Measurements from ENCODE around the gene PIGQ. TPM values are rescaled to one million over a fixed set of nuclear protein-coding genes. Genes with fewer than 3 reads are reported as not detected.

PIGQ gene
- total and polyA plus RNA-seq, 2 donors = 14.4 to 65.4 TPM

DNA sequence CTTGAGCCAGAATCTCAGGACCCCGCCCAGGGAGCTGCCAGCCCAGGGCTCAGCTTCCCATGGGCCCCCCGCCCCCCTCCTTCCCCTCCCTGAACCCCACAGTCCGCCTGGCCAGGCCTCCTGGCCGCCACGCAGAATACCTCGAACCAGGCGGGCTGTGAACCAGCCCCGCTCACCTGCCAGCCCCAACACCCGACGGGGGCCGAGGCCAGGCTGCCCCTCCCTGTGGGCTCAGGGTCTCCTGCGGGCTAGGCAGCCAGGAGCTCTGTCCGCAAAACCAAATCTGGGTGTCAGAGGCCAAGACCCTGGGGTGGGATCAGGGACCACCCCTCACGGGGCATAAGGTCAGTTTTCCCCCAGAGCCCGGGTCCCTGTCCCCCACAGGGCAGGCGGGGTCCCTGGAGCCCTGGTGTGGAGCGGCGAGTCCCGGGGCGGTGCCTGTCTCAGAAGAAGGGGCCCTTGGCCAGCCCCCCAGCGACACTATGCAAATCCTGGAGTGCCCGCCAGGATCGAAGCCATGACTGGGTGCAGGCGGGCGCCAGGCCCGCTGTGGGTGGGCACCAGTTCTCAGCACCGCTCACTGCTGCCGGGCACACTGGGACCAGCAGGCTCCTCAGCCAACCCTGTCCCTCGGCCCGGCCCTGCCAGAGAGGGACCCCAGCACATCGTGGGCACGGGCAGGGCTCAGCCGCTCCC is 16.0 kb upstream of the PIGQ start:
- H3K4me3 ChIP-seq (ENCODE audit: low read length in 2 of 2) = no peak overlapping the region
- peaks cover 19 to 60% of the 10 kb centered on the region in 2 donors for H3K36me3 ChIP-seq (ENCODE audit: control insufficient read depth in 2 of 2, insufficient read depth in 2 of 2, low read length in 1 of 2)
- 98% methylated on average over 33 of the region's 33 CpGs for WGBS
- peaks cover 9 to 18% of the 10 kb centered on the region in 2 donors for H3K27me3 ChIP-seq (ENCODE audit: control insufficient read depth in 2 of 2, insufficient read depth in 1 of 2, low read length in 1 of 2)
- no peak for DNase-seq (ENCODE audit: low read depth in 6 of 9, low spot score in 9 of 9)
- H3K9me3 ChIP-seq (ENCODE audit: control insufficient read depth in 2 of 2, insufficient read depth in 1 of 2, low read length in 1 of 2) = peaks cover 0 to 1% of the 10 kb centered on the region in 2 donors
- H3K4me1 ChIP-seq (ENCODE audit: control insufficient read depth in 2 of 2, insufficient read depth in 2 of 2, low read length in 2 of 2) = peaks cover 0 to 5% of the 10 kb centered on the region in 2 donors
- no peak overlapping the region for H3K27ac ChIP-seq (ENCODE audit: low read depth in 1 of 2, low read length in 1 of 2)

DNA sequence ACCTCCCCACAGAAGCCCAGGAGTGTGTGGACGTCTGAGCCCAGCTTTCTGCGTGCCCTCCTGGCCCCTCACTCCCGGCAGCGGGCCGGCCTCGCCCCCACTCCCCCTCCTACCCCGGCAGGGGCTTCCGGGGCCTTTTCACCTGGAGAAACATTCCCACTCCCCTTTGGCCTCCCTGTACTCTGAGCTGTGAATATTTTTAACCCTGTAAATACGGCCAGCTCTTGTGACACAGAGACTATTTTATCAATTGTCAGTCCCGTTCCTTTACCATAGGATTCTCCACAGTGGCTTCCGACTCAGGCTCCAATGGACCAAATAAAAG is 15.5 kb upstream of the PIGQ start:
- peaks cover 17 to 55% of the 10 kb centered on the region in 2 donors for H3K36me3 ChIP-seq (ENCODE audit: control insufficient read depth in 2 of 2, insufficient read depth in 2 of 2, low read length in 1 of 2)
- peaks cover 0 to 1% of the 10 kb centered on the region in 2 donors for H3K9me3 ChIP-seq (ENCODE audit: control insufficient read depth in 2 of 2, insufficient read depth in 1 of 2, low read length in 1 of 2)
- WGBS = 95% methylated on average over 11 of the region's 11 CpGs
- H3K4me3 ChIP-seq (ENCODE audit: low read length in 2 of 2) = no peak overlapping the region
- peaks cover 14 to 23% of the 10 kb centered on the region in 2 donors for H3K27me3 ChIP-seq (ENCODE audit: control insufficient read depth in 2 of 2, insufficient read depth in 1 of 2, low read length in 1 of 2)
- no peak overlapping the region for H3K27ac ChIP-seq (ENCODE audit: low read depth in 1 of 2, low read length in 1 of 2)
- no peak for DNase-seq (ENCODE audit: low read depth in 6 of 9, low spot score in 9 of 9)
- peaks cover 0 to 5% of the 10 kb centered on the region in 2 donors for H3K4me1 ChIP-seq (ENCODE audit: control insufficient read depth in 2 of 2, insufficient read depth in 2 of 2, low read length in 2 of 2)

DNA sequence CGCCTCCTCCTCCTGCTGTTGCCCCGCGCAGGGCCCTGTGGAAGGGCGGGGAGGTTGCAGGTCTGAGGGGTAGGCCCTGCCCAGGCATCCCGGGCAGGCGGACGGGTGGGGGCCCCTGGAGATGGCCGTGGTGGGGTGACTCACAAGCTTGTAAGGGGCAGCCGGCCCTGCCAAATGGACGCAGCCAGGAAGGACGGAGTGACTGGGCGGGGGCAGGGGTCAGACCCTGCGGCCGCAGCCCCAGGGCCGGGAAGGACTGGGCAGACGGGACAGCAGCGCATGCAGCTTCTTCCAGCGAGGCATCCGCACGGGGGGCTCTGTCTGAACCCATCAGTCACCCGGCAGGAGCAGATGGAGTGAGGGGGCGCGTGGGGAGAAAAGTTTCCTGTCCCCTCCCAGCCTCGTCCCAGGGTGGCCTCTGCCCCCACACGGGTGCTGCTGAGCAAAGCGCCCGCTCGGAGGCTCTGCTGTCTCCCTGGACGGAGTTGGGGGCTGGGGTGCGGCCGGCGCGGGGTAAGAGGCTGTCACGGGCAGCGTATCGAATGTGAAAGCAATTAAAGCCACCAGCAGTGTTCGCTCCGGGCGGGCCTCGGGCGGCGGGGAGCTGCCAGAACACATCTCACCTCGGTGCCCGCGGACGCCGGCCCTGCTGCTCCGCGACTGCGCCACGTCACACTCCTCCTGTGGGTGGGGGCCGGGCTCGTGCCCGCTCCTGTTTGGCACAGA is 15.0 kb upstream of the PIGQ start:
- Histone ChIP-seq H3K9me3 (ENCODE audit: control insufficient read depth in 2 of 2, insufficient read depth in 1 of 2, low read length in 1 of 2) (peaks cover 1 to 4% of the 10 kb centered on the region in 2 donors), H3K27me3 (ENCODE audit: control insufficient read depth in 2 of 2, insufficient read depth in 1 of 2, low read length in 1 of 2) (peaks cover 20 to 29% of the 10 kb centered on the region in 2 donors), H3K36me3 (ENCODE audit: control insufficient read depth in 2 of 2, insufficient read depth in 2 of 2, low read length in 1 of 2) (peaks cover 12 to 50% of the 10 kb centered on the region in 2 donors), H3K4me3 (ENCODE audit: low read length in 2 of 2) (no peak overlapping the region), H3K4me1 (ENCODE audit: control insufficient read depth in 2 of 2, insufficient read depth in 2 of 2, low read length in 2 of 2) (peaks cover 0 to 5% of the 10 kb centered on the region in 2 donors), H3K27ac (ENCODE audit: low read depth in 1 of 2, low read length in 1 of 2) (no peak overlapping the region)
- no peak for DNase-seq (ENCODE audit: low read depth in 6 of 9, low spot score in 9 of 9)
- 91% methylated on average over 54 of the region's 54 CpGs for WGBS

DNA sequence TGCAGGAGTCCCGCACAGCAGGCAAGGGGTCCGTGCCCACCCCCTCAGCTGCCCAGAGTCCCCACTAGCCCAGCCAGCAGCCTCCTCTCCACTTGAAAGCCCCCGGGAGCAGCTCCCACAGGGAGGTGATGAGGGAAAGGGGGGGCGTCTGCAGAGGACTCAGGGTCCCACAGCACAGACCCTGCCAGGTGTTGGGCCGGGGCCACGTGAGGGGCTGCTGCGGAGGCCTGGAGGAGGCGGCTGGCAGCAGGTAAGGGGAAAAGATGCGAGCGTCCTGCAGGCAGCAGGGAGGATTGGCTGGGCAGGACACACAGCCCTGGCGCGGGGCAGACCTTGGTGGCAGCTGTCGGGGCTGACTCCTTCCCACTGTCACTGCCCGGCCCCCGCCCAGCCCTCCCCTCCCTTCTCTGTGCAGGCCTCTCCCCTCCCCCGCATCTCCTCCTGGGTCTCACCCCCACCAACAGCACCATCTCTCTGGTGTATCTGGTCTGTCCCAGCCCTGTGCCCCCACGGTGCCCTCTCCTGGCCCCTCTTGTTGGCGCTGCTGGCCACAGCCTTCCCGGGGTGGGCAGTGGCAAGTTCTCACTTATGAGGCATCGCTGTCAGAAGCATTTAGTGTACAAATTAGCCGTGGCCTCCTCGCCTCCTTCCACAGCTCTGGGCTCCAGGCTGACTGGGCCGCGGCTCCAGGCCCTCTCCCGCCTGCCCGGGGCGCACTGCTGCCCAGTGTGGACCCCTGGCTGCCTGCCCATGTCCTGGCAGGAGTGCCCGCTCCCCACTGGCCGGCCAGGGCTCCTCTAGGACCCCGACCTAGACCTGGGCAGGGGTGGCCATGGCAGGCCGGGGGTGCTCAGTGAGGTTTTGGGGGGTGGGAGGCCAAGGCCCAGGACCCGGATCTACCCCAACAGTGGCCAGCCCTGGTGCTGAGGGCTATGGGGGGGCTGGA is 14.0 kb upstream of the PIGQ start:
- no peak overlapping the region for H3K27ac ChIP-seq (ENCODE audit: low read depth in 1 of 2, low read length in 1 of 2)
- WGBS = 92% methylated on average over 32 of the region's 32 CpGs
- peaks cover 1 to 4% of the 10 kb centered on the region in 2 donors for H3K9me3 ChIP-seq (ENCODE audit: control insufficient read depth in 2 of 2, insufficient read depth in 1 of 2, low read length in 1 of 2)
- no peak overlapping the region for H3K4me3 ChIP-seq (ENCODE audit: low read length in 2 of 2)
- DNase-seq (ENCODE audit: low read depth in 6 of 9, low spot score in 9 of 9) = no peak
- peaks cover 0 to 5% of the 10 kb centered on the region in 2 donors for H3K4me1 ChIP-seq (ENCODE audit: control insufficient read depth in 2 of 2, insufficient read depth in 2 of 2, low read length in 2 of 2)
- H3K36me3 ChIP-seq (ENCODE audit: control insufficient read depth in 2 of 2, insufficient read depth in 2 of 2, low read length in 1 of 2) = peaks cover 12 to 41% of the 10 kb centered on the region in 2 donors
- peaks cover 29 to 31% of the 10 kb centered on the region in 2 donors for H3K27me3 ChIP-seq (ENCODE audit: control insufficient read depth in 2 of 2, insufficient read depth in 1 of 2, low read length in 1 of 2)

DNA sequence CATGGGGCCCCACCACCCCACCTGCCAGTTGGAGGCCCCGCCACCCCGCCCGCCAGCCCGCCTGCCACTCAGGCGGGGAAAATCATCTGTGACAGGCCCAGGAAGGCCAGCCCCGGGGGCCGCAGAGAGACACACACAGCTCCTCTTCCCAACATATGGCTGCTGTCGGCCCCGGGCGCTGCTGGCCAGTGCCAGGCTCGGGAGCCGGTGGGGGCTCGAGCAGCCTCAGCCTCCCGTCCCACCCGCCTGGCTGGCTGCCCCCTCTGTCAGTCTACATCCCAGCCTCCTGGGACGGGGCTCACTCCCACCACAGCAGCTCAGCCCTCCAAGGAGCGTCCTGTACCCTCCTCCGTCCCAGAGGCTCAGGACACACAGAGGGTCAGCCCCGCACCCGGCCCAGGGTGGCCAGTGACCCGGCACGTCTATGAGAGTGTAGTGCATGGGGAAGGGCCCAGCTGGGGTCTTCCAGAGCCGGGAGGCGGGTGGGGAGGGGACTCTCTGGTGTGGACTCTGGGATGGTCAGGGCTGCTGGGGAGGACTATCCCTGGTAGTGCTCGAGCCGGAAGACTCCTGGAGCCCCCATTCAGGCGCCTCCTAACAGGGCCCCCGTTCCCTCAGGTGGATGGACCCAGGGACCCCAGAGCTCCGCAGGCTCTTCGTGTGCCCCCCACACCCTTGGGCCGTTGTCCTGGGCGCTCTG is 13.1 kb upstream of the PIGQ start:
- 97% methylated on average over 32 of the region's 32 CpGs for WGBS
- Histone ChIP-seq H3K4me3 (ENCODE audit: low read length in 2 of 2) (no peak overlapping the region), H3K4me1 (ENCODE audit: control insufficient read depth in 2 of 2, insufficient read depth in 2 of 2, low read length in 2 of 2) (peaks cover 0 to 5% of the 10 kb centered on the region in 2 donors), H3K27me3 (ENCODE audit: control insufficient read depth in 2 of 2, insufficient read depth in 1 of 2, low read length in 1 of 2) (peaks cover 37 to 39% of the 10 kb centered on the region in 2 donors), H3K9me3 (ENCODE audit: control insufficient read depth in 2 of 2, insufficient read depth in 1 of 2, low read length in 1 of 2) (peaks cover 0 to 4% of the 10 kb centered on the region in 2 donors), H3K27ac (ENCODE audit: low read depth in 1 of 2, low read length in 1 of 2) (no peak overlapping the region), H3K36me3 (ENCODE audit: control insufficient read depth in 2 of 2, insufficient read depth in 2 of 2, low read length in 1 of 2) (peaks cover 9 to 33% of the 10 kb centered on the region in 2 donors)
- DNase-seq (ENCODE audit: low read depth in 6 of 9, low spot score in 9 of 9) = no peak

DNA sequence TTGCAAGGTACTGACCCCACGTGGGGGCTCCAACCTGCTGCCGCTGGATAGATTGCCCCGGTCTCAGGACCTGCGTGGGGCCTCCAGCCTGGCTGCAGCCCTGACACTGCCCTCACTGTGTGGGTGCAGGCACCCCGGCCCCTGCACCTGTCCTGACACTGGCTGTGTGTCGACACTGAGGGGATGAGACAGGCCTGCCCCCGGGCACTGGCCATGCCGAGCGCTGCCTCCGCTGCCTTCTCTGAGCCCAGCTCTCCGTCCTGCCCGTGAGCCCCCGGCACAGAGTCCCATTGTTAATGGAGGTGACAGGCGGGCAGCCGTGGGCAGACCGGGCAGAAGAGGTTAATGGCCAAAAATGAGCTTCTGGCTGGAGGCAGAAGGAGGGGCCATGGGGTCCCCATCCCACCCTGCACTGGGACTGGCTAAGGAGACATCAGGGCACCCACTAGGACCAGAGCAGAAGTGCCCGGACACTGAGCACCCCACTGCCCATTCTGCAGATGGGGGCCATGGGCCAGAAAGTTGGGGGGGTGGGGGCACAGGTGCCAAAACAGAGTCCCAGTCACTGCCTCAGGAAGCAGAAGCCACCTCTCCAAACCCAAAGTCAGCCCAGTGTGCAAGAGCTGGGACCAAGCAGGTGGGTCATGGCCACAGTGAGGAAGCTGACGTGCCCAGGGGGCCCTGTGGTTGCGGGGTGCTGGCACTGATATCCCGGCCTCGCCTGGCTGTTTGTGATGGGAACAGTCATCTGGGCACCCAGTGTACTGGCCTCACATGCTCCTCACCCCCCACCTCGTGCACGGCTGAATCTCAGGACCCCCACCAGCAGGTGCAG is 12.1 kb upstream of the PIGQ start:
- H3K4me3 ChIP-seq (ENCODE audit: low read length in 2 of 2) = no peak overlapping the region
- H3K27me3 ChIP-seq (ENCODE audit: control insufficient read depth in 2 of 2, insufficient read depth in 1 of 2, low read length in 1 of 2) = peaks cover 45 to 50% of the 10 kb centered on the region in 2 donors
- 71% methylated on average over 23 of the region's 23 CpGs for WGBS
- peaks cover 6 to 22% of the 10 kb centered on the region in 2 donors for H3K36me3 ChIP-seq (ENCODE audit: control insufficient read depth in 2 of 2, insufficient read depth in 2 of 2, low read length in 1 of 2)
- no peak for DNase-seq (ENCODE audit: low read depth in 6 of 9, low spot score in 9 of 9)
- H3K9me3 ChIP-seq (ENCODE audit: control insufficient read depth in 2 of 2, insufficient read depth in 1 of 2, low read length in 1 of 2) = peaks cover 0 to 4% of the 10 kb centered on the region in 2 donors
- peaks cover 0 to 5% of the 10 kb centered on the region in 2 donors for H3K4me1 ChIP-seq (ENCODE audit: control insufficient read depth in 2 of 2, insufficient read depth in 2 of 2, low read length in 2 of 2)
- no peak overlapping the region for H3K27ac ChIP-seq (ENCODE audit: low read depth in 1 of 2, low read length in 1 of 2)

DNA sequence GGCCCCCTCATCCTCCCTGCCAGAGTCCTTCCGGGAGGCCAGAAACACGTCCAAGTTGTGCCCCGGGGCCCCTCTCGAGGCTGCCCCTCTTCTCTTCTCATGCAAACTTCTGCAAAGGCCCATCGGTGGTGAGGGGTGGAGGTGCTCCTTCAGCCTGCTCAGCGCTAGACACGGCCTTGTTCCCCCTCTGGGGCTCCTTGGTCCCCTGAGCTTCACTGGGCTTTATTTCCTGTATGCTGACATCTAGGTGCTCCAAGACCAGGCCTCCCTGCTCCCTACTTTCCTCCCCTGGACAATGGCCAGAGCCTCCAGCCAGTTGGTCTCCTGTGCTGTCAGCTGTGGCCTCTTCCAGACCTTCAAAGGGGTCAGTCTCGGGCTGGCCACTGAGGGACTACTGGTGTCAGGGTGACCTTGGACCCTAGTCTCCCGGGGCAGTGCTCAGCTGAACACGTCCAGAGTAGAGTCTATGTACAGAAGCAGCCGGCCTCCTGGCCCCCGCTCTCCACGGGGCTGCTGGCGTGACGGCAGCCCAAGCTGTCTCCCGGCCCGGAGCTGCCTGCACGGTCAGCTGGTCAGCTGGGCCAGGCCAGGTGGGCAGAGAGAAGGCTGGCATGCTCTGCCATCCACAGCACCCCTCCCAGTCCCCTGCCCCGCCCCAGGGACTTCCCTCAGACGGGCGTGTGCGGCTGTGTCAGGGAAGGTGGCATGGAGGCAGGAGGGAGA is 11.3 kb upstream of the PIGQ start:
- no peak for DNase-seq (ENCODE audit: low read depth in 6 of 9, low spot score in 9 of 9)
- WGBS = 61% methylated on average over 22 of the region's 22 CpGs

More for the DNA sequence above, 11.3 kb upstream of the PIGQ start:
- peaks cover 0 to 4% of the 10 kb centered on the region in 2 donors for H3K9me3 ChIP-seq (ENCODE audit: control insufficient read depth in 2 of 2, insufficient read depth in 1 of 2, low read length in 1 of 2)
- no peak overlapping the region for H3K27ac ChIP-seq (ENCODE audit: low read depth in 1 of 2, low read length in 1 of 2)
- H3K4me3 ChIP-seq (ENCODE audit: low read length in 2 of 2) = no peak overlapping the region
- peaks cover 0 to 5% of the 10 kb centered on the region in 2 donors for H3K4me1 ChIP-seq (ENCODE audit: control insufficient read depth in 2 of 2, insufficient read depth in 2 of 2, low read length in 2 of 2)
- H3K27me3 ChIP-seq (ENCODE audit: control insufficient read depth in 2 of 2, insufficient read depth in 1 of 2, low read length in 1 of 2) = peaks cover 50 to 57% of the 10 kb centered on the region in 2 donors
- peaks cover 3 to 15% of the 10 kb centered on the region in 2 donors for H3K36me3 ChIP-seq (ENCODE audit: control insufficient read depth in 2 of 2, insufficient read depth in 2 of 2, low read length in 1 of 2)

Data from thymus (tissue), 11 donors.